D721Med (cell line): ENCODE data around the gene SERPINA4.

Experiments used
- DNase-seq: peaks from one replicate; pipeline ENCODE4 v3.0.0; 2011; ENCODE audit warnings: low spot score; ENCODE audit not compliant: insufficient read length
- FAIRE-seq: peaks from 2 replicates; lab custom pipeline; 2011; peaks lifted over from hg19 to GRCh38; lab: Jason Lieb, UNC
- TF ChIP-seq, protein P1 (sequence below): IDR thresholded peaks from 2 replicates; pipeline ENCODE4 v1.5.1; 2012; ENCODE audit warnings: mild to moderate bottlenecking, control low read depth; ENCODE audit not compliant: insufficient read depth; ENCODE audit errors: missing control alignments

The SERPINA4 gene

DNA sequence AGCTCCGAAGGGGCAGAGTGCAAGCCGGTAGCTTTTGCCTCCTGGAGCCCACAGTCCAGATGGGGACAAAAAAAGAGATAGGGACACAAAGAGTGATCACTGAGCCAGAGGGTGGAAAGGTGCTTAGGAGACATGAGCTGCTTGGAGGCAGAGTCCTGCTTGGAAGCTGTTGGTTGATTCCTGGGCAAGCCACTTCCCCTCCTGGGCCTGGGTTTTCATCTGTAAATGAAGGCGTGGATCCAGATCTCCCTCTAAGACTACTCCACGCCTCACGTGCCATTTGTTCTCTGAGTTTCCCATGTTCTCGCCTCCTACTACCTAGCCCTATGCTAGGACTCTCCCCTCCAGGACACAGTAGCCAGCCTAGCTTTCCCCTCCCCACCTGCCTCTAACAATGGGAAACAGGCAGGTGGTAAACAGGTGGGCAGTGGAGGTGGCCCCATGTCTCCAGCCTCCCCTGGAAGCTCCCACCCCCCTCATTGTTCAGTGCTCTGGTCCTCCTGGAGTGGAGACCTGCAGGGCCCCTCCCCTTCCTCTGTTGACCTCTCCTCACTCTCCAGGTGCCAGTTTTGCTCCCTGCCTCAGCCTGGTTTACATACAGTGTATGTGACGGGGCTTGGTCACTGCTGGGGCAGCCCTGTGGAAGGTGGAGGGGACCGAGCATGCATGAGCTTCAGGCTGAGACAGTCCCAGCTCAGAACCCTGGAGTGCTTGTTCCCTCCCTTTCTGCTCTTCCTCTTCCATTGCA, 54.8 kb downstream of the SERPINA4 start:
- TF ChIP-seq, protein P1, sequence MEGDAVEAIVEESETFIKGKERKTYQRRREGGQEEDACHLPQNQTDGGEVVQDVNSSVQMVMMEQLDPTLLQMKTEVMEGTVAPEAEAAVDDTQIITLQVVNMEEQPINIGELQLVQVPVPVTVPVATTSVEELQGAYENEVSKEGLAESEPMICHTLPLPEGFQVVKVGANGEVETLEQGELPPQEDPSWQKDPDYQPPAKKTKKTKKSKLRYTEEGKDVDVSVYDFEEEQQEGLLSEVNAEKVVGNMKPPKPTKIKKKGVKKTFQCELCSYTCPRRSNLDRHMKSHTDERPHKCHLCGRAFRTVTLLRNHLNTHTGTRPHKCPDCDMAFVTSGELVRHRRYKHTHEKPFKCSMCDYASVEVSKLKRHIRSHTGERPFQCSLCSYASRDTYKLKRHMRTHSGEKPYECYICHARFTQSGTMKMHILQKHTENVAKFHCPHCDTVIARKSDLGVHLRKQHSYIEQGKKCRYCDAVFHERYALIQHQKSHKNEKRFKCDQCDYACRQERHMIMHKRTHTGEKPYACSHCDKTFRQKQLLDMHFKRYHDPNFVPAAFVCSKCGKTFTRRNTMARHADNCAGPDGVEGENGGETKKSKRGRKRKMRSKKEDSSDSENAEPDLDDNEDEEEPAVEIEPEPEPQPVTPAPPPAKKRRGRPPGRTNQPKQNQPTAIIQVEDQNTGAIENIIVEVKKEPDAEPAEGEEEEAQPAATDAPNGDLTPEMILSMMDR: no peak
- no peak for DNase-seq
- FAIRE-seq: no peak

DNA sequence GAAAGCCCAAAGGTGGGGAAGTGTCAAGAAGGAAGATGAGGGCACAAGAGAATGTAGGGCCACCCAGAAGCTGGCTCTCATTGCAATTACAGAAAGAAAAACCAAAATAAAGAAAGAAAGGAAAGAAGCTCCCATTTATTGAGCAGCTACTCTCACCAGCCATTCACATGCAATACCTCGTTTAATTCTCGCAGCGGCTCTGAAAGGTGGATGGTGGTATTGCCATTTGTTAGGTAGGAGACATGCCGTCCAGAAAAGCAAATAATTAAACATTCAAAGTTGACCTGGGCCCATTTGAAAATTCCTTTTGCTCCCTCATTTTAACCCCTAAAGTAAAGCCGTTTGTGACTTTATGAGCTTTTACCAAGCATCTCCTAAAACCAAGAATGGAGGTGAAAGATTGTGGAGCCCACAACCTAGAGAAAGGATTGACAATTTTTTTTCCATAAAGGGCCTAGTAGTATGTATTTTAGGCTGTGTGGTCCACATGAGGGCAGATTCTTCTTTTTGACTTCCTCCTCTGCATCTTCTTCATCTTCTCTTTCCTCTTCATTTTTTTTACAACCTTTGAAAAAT, 56.2 kb downstream of the SERPINA4 start:
- FAIRE-seq: no peak
- DNase-seq: no peak
- TF ChIP-seq, protein P1: no peak

DNA sequence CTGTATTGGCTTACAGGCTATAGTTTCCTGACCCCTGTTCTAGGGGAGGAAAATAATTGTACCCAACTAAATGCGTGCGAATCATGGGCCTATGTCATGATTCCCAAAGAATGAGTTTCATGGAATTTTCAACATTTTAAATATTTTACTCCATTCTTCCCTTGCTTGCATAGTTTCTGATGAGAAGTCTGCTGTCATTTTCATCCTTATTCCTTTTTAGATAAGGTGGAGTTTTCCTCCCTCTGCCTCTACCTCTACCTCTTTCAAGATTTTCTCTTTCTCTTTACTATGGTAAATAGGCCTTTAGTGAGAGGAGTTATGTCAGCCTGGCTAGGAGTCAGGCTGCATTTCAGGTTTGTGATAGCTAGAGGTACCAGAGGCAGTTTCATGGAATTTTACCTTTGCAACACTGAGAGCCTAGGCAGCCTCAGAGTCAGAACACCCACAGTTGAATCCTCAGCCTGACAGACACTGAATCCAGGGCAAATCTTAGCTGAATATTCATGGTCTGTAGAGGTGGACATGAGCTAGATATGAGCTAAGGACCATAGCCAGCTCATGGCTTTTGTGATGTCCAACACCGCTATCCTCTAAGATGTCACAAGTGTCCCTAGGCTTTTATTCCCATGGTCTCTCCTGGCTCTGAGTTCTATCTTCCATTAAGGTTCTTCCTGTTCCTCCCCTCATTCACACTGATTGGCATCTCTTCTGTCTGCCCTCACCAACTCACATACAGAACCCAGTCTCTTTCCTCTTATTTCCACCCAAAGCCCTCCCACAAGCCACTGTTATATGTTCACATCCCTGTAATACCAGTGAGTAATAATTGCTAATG, 57.0 kb downstream of the SERPINA4 start:
- FAIRE-seq (no peak), DNase-seq (no peak)
- TF ChIP-seq, protein P1: no peak

DNA sequence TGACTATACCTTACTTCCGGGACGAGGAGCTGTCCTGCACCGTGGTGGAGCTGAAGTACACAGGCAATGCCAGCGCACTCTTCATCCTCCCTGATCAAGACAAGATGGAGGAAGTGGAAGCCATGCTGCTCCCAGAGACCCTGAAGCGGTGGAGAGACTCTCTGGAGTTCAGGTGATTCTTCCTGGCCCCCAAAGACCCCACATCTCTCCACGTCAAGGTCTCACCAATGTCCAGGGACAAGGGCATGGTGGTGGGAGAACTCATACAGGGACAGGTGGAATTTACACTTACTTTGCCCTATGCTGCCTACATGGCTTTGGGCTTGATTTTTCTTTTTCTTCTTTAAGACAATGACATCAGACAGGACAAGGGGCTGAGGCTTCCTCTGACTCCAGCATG, 58.1 kb downstream of the SERPINA4 start:
- no peak for FAIRE-seq
- DNase-seq: no peak
- TF ChIP-seq, protein P1: no peak
